ENCODE measurements around the gene NUP210.

DNA sequence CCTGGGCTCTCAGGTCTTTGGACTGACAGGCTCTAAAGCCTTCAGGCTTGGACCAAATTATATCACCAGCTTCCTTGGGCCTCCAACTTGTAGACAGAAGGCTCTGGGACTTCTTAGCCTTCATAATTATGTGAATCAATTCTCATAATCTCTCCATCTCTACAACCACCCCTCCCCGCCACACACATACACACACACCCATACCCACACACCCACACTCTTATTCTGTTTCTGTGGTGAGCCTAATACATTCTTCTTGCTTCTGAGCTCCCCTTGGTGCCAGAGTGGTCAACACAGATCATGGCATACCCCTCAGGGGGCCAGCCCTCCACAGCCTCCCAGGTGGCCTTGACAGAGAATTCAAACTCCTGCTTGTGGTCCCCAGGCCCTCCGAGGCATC, 5.6 kb upstream of the NUP210 start:
- TF ChIP-seq, protein P1, sequence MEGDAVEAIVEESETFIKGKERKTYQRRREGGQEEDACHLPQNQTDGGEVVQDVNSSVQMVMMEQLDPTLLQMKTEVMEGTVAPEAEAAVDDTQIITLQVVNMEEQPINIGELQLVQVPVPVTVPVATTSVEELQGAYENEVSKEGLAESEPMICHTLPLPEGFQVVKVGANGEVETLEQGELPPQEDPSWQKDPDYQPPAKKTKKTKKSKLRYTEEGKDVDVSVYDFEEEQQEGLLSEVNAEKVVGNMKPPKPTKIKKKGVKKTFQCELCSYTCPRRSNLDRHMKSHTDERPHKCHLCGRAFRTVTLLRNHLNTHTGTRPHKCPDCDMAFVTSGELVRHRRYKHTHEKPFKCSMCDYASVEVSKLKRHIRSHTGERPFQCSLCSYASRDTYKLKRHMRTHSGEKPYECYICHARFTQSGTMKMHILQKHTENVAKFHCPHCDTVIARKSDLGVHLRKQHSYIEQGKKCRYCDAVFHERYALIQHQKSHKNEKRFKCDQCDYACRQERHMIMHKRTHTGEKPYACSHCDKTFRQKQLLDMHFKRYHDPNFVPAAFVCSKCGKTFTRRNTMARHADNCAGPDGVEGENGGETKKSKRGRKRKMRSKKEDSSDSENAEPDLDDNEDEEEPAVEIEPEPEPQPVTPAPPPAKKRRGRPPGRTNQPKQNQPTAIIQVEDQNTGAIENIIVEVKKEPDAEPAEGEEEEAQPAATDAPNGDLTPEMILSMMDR (conservative IDR thresholded peaks at IDR 0.05; ENCODE audit: low read length), result no peak
- TF ChIP-seq EZH2phosphoT487 (IDR thresholded peaks at IDR 0.05; ENCODE audit: borderline replicate concordance), result no peak
